HT-29 (cell line): ENCODE results near the gene RNF2. TPM values are rescaled to one million over a fixed set of nuclear protein-coding genes. Genes with fewer than 3 reads are reported as not detected.
"Not testable (repeated sequence)": the region's sequence is repeated elsewhere in the genome, so short reads cannot be mapped to it uniquely, and the experiment has no call there.

Experiments used
- DNase-seq: peaks from one replicate; pipeline ENCODE4 v3.0.0-alpha.2; 2015; ENCODE audit warnings: low spot score
- total RNA-seq: library from RNA; depleted of rRNA; stranded (reverse); fragments of >200 nt; shearing (Covaris generic); gene quantifications from 2 replicates; pipeline ENCODE4 v1.2.3, GENCODE V29; 2014

RNF2 gene
- total RNA-seq, 1 experiment from 2014 or later = 14.3 TPM

DNA sequence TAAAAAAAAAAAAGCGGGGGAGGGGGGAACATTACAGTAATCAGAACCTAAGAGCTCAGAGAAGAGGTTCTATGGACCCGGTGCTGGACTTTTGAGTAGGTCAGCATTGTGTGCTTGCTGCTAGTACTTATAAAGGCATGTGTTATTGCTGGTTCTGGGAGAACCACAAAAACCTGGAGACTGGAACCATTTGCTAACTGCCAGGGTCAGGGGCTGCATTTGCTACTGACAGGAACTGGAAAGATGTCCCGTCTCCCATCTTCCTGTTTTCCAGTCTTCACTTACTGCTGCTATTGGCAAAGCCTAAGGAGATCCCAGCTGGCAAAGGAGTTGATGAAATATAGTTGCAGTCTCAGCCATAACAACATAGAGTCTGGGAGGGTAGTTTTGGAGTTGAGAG is 4.3 kb downstream of the RNF2 start:
- DNase-seq = no peak

DNA sequence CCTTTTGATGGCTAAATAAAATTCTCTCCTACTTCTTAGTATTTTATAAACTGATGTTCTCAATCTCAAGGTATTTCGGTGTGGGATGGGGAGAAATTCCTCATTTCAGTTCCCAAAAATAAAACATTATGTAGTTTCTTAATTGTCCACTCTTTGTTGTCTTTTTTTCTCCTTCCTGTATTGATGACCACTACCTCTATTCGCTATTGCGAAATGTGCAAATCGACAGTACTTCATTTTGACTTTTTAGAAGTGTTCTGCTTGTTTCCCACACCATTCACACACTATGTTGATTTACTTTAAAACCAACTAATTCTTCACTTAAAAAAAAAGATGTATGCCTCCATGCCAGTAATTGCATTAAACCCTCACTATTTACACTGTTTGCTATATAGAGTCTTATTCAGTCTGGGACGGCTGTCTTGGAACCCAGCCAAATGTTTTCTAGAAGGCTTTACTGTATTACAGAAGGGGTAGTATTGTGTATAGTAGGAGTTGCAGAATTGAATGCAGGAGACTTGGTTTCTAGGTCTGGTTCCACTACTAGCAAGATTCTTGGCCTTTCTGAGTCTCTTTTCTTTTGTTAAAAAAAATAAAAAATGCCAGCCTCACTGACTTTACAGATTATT is 5.6 kb downstream of the RNF2 start:
- DNase-seq = peak; percentile 22

DNA sequence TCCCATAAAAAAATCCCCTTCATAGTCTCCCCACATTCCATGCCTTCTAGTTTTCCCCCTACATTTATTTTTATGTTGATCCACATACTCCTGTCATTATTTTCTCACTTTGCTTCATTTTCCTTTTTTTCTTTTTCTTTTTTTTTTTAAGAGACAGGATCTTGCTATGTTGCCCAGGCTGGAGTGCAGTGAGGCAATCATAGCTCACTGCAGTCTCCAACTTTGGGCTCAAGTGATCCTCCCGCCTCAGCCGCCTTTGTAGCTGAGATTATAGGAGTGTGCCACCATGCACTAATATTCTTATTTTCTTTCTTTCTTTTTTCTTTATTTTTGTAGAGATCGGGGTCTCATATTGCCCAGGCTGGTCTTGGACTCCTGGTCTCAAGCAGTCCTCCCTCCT is 7.8 kb downstream of the RNF2 start:
- DNase-seq = no peak

DNA sequence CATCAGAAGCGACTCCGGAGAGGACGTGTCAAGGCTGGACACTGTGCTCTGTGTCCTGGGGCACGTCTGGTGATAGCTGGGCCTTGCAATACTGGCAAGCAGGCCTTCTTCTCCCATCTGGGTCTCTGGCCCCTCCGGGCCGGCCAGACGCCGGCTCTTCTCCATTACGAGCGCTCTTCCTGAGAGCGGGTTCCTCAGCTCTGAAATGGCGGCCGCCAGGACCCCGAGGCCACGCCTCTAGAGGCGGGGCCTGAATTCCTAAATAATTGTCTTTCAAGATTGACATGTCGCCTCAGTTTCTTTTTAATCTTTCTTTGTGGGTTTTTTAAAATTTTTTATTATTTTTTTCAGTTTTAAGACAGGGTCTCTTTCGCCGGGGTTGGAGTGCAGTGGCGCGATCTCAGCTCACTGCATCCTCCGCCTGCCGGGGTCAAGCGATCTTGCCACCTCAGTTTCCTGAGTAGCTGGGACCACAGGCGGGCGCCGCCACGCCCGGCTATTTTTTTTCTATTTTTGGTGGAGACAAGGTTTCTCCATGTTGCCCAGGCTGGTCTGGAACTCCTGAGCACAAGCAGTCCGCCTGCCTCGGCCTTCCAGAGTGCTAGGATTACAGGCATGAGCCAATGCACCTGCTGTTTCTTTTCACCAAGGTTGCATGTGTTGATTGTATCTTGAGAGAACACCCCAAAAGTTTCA is 9.2 kb downstream of the RNF2 start:
- no peak for DNase-seq

DNA sequence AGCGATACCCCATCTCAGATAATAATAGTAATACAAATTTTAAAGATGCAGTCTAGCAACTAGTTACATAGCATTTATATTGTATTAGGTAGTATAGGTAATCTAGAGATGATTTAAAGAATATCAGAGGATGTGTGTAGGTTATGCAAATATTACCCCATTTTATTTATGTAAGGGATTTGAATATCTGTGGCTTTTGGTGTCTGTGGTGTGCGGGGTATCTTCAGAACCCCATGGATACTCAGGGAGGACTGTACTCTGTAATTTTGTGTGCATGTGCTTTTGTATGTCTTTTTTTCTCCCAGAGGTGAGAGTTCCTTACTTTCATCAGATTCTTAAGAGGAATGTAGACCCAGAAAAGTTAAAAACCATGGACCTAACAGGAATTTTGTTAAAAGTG is 12.8 kb downstream of the RNF2 start:
- DNase-seq = no peak

DNA sequence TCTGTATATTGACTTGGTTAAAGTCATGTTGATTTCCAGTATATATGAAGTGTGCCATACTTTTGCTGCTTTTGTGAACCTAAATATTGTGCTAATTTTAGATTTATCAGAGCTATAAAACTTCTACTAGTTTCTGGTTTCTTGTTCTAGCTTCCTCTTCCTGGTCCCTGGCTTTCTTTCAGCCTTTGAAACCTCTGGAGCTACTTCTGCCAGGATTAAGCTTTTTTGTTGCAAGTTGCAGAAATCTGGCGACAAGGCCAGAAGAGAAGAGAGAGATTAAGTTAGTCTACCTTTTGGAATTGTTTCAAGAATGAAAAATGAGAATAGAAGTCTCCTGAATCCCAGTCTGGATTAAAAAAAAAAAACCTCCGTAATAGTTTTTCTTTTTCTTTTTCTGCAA is 13.5 kb downstream of the RNF2 start:
- no peak for DNase-seq

DNA sequence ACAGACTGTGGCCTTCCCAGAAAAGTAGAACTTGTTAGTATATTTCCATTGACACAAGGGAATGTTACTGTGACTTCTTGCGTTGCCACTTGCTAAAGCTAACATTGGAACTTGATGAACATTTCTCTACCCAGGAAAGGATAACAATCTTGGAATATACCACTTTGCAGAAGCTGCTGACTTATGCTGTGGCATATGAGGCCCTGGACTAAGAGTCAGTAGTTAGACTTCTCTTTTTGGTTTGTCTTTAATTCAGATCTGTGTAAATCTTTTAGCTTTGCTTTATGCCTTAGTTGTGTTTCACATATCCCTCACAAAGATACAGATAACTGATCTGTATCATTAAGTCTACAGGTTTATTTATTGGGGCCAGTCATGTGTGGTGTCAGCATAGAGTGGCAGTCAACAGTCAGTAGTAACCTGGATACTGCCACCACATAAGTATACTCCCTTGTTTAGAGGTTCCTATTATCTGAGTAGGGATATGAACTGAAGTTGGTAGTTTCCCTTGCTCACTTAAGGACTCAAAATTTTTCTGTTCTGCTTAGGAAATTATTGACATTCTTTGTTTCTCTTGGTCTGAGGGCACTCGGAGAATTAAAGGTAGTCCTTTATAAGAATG is 14.7 kb downstream of the RNF2 start:
- DNase-seq = no peak

DNA sequence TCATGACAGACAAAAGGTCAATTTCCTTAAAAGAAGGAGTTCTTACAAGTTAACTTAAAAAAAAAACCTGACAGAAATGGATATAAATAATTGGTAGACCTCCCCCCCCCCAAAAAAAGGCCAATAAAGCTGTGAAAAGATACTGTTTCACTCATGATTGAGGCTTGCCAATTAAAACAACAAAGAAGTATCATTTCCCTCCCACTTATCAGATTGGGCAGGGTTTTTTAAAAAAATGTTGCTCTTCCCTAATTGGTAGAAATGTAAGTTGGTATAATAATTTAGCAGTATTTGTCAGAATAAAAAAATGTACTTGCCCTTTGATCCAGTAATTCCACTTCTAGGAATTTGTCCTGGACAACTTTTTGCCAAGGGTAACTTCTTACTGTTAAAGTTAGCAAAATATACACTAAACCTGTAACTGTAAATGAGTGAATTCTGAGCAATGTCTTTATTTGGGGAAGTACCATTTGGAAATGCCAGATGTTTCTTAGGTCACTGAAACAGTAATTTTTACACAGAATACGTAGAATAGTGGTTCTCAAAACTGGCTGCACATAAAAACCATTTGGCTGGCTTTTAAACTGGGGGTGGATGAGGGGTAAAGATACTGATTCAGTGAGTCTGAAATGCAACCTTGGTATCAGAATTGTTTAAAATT is 17.5 kb downstream of the RNF2 start:
- DNase-seq = no peak

DNA sequence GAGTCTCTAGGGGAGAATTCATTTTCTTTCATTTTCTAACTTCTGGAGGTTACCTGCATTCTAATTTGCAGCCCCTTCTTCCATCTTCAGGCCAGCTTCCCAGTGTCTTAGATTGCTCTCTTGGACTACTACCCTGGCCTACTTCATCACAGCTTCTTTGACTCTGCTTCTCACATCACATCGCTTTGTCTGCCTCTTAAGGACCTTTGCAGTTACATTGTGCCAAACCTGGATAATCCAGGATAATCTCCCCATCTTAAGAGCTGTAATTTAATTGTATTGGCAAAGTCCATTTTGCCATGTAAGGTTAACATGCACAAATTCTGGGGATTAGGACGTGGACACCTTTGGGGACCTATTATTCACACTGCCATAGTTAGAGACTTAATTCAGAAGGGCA is 18.4 kb downstream of the RNF2 start:
- DNase-seq = no peak

DNA sequence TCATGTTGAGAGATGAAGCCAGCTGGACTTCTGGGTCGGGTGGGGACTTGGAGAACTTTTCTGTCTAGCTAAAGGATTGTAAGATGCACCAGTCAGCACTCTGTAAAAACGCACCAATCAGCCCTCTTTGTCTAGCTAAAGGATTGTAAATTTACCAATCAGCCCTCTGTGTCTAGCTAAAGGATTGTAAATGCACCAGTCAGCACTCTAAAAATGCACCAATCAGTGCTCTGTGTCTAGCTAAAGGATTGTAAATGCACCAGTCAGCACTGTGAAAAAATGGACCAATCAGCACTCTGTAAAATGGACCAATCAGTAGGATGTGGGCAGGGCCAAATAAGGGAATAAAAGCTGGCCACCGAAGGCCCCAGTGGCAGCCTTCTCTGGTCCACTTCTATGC is 19.6 kb downstream of the RNF2 start:
- not testable (repeated sequence) for DNase-seq

DNA sequence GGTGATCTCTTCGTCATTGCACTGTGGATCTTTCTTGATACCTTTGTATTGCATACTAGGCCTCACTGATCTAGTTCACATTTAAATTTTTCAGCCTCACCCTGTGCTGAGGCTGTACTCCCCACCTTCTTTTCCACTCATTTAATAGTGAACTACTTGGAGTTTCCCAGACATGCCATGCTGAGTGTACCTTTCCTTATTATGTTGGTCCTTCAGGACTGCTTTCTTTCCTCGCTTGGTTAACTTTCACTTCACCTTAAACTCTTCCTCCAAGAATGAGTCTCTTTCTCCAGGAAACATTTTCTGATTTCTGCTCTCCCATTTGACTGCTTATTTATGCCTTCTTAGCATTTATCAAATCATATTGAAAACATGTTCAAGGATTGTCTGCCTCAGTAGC is 20.8 kb downstream of the RNF2 start:
- no peak for DNase-seq

DNA sequence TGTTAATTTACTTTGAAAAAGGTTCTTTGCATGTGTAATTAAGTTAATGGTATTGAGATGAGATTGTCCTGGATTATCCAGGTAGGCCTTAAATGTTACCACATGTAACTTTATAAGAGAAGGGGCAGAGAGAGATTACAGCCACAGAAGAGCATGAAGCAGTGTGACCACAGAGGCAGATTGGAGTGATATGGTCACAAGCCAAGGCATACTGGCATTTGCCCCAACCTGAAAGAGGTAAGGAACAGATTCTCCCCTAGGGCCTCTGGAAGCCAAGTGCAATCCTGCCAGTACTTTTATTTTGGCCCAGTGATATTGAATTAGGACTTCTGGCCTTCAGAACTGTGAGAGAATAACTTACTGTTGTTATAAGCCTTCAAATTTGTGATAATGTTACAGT is 23.0 kb downstream of the RNF2 start:
- no peak for DNase-seq

DNA sequence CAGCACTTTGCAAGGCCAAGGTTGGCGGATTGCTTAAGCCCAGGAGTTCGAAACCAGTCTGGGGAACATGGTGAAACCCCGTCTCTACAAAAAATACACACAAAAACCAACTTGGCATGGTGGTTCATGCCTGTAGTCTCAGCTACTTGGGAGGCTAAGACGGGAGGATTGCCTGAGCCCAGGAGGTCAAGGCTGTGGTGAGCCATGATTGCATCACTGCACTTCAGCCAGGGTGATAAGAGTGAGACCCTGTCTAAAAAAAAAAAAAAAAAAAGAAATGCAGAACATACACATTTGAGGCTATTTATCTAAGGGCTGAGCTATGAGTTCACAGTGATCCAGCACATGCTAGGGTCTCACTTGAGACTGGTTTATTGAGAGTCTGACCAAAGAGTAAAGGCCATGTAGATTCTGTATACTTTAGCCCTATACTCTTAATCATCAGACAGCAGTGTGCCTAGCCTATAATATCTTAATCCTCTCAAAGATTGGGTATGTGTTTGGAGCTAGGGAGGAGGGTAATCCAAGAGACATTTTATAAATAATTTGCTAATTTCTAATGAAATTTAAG is 23.9 kb downstream of the RNF2 start:
- DNase-seq = no peak

DNA sequence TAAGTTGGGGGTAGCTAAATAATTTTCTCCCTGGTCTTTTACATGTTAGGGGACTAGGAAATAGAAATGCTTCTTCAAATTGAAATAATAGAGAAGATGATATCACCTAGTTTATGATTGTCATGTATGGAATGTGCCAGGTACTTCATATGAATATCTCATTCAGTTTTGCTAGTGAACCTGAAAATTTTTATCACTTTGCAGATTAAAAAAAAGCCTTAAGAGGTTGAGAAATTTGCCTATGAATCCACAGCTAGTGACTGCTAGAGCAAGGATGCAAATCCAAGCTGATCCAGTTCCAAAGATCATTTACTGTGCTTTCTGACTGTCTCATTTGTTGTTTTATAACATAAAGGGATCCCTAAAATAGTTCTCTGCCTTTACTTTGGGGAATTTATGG is 24.7 kb downstream of the RNF2 start:
- no peak for DNase-seq

DNA sequence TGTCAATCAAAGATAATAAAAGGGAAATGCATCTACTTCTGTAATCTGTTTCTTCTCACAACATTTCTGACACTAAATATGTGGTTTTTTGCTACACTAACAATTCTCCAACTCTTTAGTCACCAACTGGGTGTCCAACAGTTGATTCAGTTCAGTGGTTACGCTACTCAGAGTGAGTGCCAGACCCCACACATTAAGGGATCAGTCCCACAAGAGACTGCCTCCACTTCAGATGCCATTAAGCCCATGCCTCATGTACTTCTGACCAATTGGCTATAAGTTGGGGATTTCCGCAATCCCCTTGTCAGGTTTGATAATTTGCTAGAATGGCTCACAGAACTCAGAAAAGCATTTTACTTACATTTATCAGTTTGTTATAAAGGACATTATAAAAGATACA is 28.4 kb downstream of the RNF2 start:
- DNase-seq = no peak

DNA sequence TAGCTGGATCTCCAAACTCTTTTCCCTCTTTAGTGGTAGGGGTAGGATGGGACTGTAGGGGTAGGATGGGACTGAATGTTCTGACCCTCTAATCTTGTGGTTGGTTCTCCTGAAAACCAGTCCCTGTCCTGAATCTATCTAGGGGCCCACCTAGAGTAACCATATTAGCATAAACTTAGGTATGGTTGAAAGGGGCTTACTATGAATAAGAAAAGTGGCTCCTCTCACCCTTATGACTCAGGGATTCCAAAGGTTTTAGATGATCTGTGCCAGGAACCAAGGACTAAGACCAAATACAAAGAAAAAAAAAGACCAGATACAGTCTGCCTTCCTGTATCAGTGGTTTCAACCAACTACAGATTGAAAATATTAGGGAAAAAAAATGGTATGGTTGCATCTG is 28.9 kb downstream of the RNF2 start:
- no peak for DNase-seq

DNA sequence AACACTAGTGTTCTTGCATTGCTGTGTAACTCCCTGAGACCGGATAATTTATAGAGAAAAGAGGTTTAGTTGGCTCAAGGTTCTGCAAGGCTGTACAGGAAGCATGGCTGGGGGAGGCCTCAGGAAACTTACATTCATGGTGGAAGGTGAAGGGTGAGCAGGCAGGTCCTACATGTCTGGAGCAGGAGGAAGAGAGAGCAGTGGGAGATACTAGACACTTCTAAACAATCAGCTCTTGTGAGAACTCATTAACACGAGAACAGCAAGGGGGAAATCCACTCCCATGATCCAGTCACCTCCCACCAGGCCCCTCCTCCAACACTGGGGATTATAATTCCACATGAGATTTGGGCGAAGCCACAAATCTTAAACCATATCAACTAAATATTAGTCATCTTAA is 30.1 kb downstream of the RNF2 start:
- no peak for DNase-seq

DNA sequence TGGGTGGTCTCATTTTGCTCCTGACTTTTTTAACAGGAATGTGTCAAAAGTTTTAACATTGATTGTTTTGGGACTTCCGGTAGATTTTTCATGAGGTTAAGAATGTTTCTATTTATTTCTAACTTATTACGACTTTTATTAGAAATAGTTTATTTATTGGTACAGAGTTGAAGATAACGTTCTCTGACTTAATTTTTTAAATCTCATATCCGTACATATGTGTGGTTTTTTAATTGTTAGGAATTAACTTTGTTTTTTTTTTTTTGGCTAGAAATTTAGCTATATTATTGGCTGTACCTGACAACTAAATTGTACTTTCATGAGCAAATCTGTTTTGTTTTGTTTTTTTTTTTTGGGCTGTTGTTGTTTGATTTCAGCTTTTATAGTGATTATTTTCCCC is 32.0 kb downstream of the RNF2 start:
- no peak for DNase-seq

DNA sequence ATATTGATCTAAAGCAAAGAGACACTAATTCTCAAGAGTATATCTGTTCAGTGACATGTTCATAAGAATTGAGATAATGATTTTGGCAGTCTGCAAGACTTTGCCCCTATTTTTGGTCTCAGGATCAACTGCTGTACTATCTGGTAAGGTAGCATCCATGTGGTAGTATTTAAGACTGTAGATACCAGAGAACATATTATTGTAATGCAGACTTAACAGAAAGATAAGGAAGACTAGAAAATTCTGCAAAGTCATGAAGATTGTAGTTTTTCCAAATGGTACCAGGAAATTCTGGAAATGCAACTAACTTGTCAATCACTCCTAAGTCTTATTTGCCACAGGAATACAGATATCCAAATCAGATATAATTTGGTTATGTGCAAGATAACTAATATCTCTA is 35.1 kb downstream of the RNF2 start:
- DNase-seq = no peak

DNA sequence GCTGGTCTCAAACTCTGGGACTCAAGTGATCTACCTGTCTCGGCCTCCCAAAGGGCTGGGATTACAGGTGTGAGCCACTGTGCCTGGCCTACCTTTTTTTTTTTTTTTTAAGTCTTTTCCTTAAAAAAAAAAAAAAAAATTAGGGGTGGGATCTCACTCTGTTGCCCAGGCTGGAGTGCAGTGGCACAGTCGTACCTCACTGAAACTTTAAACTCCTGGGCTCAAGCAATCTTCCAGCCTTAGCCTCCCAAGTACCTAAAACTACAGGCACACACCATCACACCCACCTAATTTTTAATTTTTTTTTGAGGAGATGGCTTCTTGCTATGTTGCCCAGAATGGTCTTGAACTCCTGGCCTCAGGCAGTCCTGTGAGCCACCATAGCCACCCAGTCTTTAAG is 38.5 kb downstream of the RNF2 start:
- no peak for DNase-seq

DNA sequence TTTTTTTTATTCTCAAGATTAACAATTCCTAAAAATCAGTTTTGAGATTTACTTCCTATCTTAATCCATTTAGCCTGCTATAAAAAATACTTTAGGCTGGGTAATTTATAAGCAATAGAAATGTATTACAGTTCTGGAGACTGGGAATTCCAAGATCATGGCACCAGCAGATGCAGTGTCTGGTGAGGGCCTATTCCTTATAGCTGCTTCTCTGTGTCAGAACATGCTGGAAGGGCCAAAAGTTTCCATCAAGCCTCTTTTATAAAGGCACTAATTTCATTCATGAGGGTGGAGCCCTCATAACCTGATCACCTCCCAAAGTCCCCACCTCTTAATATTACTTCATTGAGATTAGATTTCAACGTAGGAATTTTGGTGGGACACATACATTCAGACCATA is 41.7 kb downstream of the RNF2 start:
- DNase-seq = no peak

DNA sequence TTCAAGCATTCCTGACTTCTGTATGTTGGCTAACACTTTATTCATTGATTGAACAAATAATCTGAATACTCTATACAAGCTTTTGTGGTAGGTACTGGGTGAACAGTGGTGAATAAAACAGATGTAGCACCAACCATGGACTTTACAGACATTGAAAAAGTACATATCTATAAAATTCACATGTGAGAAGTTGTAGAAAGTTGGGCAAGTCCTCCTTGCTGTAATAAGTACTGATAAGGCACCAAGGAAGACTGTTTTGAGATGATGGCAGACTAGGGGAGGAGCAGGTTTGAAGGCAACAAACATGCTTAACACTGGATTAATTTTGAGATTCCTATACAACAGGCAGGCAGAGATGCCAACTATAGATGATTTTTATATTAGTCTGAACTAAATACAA is 42.4 kb downstream of the RNF2 start:
- no peak for DNase-seq

DNA sequence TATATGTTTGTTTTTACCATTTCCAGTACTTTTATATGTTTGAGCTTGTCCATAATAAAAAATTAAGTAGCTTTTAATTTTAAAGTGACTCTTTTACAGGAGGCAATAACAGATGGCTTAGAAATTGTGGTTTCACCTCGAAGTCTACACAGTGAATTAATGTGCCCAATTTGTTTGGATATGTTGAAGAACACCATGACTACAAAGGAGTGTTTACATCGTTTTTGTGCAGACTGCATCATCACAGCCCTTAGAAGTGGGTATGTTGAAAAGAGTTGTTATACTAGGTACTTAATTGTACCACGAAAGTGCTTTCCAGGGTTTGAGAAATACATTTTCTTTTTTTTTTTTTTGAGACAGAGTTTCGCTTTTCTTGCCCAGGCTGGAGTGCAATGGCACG is 46.1 kb downstream of the RNF2 start:
- no peak for DNase-seq
